Measurements from ENCODE around the gene EIF4A2. TPM values are rescaled to one million over a fixed set of nuclear protein-coding genes. Genes with fewer than 3 reads are reported as not detected.
A peak's percentile ranks its signal among the peaks of the same experiment; 100 is the strongest.

EIF4A2 gene
- total RNA-seq, 1 experiment from 2014 or later, result 446 TPM

DNA sequence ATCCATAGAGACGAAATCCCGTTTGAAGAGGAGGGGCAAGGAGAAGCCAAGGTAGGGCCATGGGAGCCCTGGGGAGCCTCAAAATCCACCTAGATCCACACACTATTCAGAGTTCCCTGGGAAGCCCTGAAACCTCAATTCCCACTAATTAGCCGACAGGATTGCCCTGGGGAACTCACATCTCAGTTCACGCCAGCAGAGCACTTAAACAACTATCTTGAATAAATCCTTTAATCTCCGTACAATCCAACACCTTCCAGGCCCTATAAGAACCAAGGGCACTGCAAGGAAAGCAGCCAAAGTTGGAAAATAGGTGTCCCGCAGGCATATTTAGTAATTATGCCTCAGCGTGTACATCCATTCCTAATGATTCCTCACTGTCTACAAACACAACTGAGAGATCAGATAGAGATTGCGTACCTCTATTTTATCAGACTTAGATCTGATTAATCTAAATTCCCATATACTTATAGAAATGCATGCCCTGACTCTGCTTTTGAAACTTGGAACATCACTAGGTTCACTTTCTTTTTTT lies 25.6 kb upstream of the EIF4A2 start:
- Histone ChIP-seq H4K20me1 (ENCODE audit: insufficient read depth) (no peaks in the 10 kb centered on the region), H3K9me2 (ENCODE audit: insufficient read depth) (no peaks in the 10 kb centered on the region), H3K36me3 (ENCODE audit: low read depth) (no peaks in the 10 kb centered on the region), H3K4me3 (no peak overlapping the region), H3K27ac (no peak overlapping the region), H2AFZ (no peak overlapping the region), H3K4me2 (no peak overlapping the region), H3K4me1 (replicated peaks; ENCODE audit: insufficient read depth) (peaks cover 39% of the 10 kb centered on the region), H3K9me3 (ENCODE audit: insufficient read depth, low read depth) (no peaks in the 10 kb centered on the region), H3F3A (ENCODE audit: insufficient read depth, low read depth) (peaks cover 31% of the 10 kb centered on the region), H3K27me3 (ENCODE audit: insufficient read depth, low read depth) (no peaks in the 10 kb centered on the region), H3K79me2 (ENCODE audit: low read depth) (no peaks in the 10 kb centered on the region)
- BruUV-seq (replicated peaks), result no TSS peak
- TF ChIP-seq CTCF (conservative IDR thresholded peaks at IDR 0.05), result no peak
- no peak for DNase-seq
- CTCF ChIA-PET, result interaction anchor here (0.8 kb wide), 1 partner anchor 141 kb away, joined by 3 read pairs; no protein-coding TSS in a partner anchor
- POLR2A ChIA-PET (ENCODE audit: unreplicated experiment), result no interaction called here
- intact Hi-C loops (cut with micrococcal nuclease; ENCODE audit: unreplicated experiment), result no loop called here

- POLR2A ChIA-PET (ENCODE audit: unreplicated experiment), result interaction anchor here (0.7 kb wide), 1 partner anchor 63 kb away, joined by 4 read pairs; no protein-coding TSS in a partner anchor
- Histone ChIP-seq H3K9me3 (ENCODE audit: insufficient read depth, low read depth) (no peaks in the 10 kb centered on the region), H3K36me3 (ENCODE audit: low read depth) (no peaks in the 10 kb centered on the region), H3K79me2 (ENCODE audit: low read depth) (no peaks in the 10 kb centered on the region), H3F3A (ENCODE audit: insufficient read depth, low read depth) (peaks cover 18% of the 10 kb centered on the region), H3K4me2 (no peak overlapping the region), H3K9me2 (ENCODE audit: insufficient read depth) (no peaks in the 10 kb centered on the region), H3K4me3 (no peak overlapping the region), H4K20me1 (ENCODE audit: insufficient read depth) (no peaks in the 10 kb centered on the region), H3K4me1 (replicated peaks; ENCODE audit: insufficient read depth) (peaks cover 25% of the 10 kb centered on the region), H3K27me3 (ENCODE audit: insufficient read depth, low read depth) (no peaks in the 10 kb centered on the region), H3K27ac (peak overlapping the region; percentile 71), H2AFZ (no peak overlapping the region)
- intact Hi-C loops (cut with micrococcal nuclease; ENCODE audit: unreplicated experiment), result no loop called here
- no TSS peak for BruUV-seq (replicated peaks)
- peak in 1 of 2 experiments; percentile 46 for DNase-seq
- CTCF ChIA-PET, result no interaction called here
- TF ChIP-seq EZH2 (IDR thresholded peaks at IDR 0.05; ENCODE audit: low read depth) (no peak), CTCF (conservative IDR thresholded peaks at IDR 0.05) (no peak)
Measured at GRCh38 chr3:186759231-186759930, 24.0 kb upstream of the EIF4A2 start.

- Histone ChIP-seq H3K4me1 (replicated peaks; ENCODE audit: insufficient read depth) (peaks cover 21% of the 10 kb centered on the region), H4K20me1 (ENCODE audit: insufficient read depth) (no peaks in the 10 kb centered on the region), H3K9me3 (ENCODE audit: insufficient read depth, low read depth) (no peaks in the 10 kb centered on the region), H3K27ac (peak overlapping the region; percentile 71), H3F3A (ENCODE audit: insufficient read depth, low read depth) (peaks cover 17% of the 10 kb centered on the region), H3K4me3 (no peak overlapping the region), H3K9me2 (ENCODE audit: insufficient read depth) (no peaks in the 10 kb centered on the region), H2AFZ (no peak overlapping the region), H3K79me2 (ENCODE audit: low read depth) (no peaks in the 10 kb centered on the region), H3K36me3 (ENCODE audit: low read depth) (no peaks in the 10 kb centered on the region), H3K4me2 (no peak overlapping the region), H3K27me3 (ENCODE audit: insufficient read depth, low read depth) (no peaks in the 10 kb centered on the region)
- BruUV-seq (replicated peaks), result no TSS peak
- ChIA-PET POLR2A (ENCODE audit: unreplicated experiment) (interaction anchor here (0.6 kb wide), 2 partner anchors 23 to 405 kb away, joined by 5 to 12 read pairs; partner anchors contain the start of gene EIF4A2), CTCF (interaction anchor here (0.6 kb wide), 1 partner anchor 143 kb away, joined by 3 read pairs; no protein-coding TSS in a partner anchor)
- intact Hi-C loops (cut with micrococcal nuclease; ENCODE audit: unreplicated experiment), result loop anchor here (1.0 kb wide), 3 partner anchors 24 to 190 kb away; partner anchors contain the start of gene DNAJB11
- DNase-seq, result peak; percentile 65 to 100
- TF ChIP-seq CTCF (conservative IDR thresholded peaks at IDR 0.05) (no peak), EZH2 (IDR thresholded peaks at IDR 0.05; ENCODE audit: low read depth) (no peak)
Measured at GRCh38 chr3:186760141-186760833, 23.1 kb upstream of the EIF4A2 start.
